HG03103 (cell line): ENCODE data around the gene LEMD1.
"Not testable (repeated sequence)": the region's sequence is repeated elsewhere in the genome, so short reads cannot be mapped to it uniquely, and the experiment has no call there.

ENCODE experiments used
- ATAC-seq: cut with Tn5 transposase; IDR thresholded peaks from one replicate; pipeline ENCODE4 v1.9.1; 2021; ENCODE audit warnings: low read depth; ENCODE audit not compliant: unreplicated experiment

LEMD1 gene

GRCh38 chr1:205382990-205383389, 38.9 kb downstream of the LEMD1 start:
- not testable (repeated sequence) for ATAC-seq

GRCh38 chr1:205382561-205382960, 39.3 kb downstream of the LEMD1 start:
- no peak for ATAC-seq

- no peak for ATAC-seq
These were observed 40.6 kb downstream of the LEMD1 start for GRCh38 chr1:205381305-205381704.

GRCh38 chr1:205380882-205381281, 41.0 kb downstream of the LEMD1 start:
- ATAC-seq, result no peak

- no peak for ATAC-seq
These were observed 42.8 kb downstream of the LEMD1 start for GRCh38 chr1:205379056-205379455.

- ATAC-seq, result no peak
These were observed 44.5 kb downstream of the LEMD1 start for GRCh38 chr1:205377355-205377754.

GRCh38 chr1:205376739-205377138, 45.1 kb downstream of the LEMD1 start:
- ATAC-seq, result no peak

- ATAC-seq, result no peak
These were observed 45.9 kb downstream of the LEMD1 start for GRCh38 chr1:205375835-205376545.

GRCh38 chr1:205374210-205375078, 47.4 kb downstream of the LEMD1 start:
- no peak for ATAC-seq

GRCh38 chr1:205373798-205374175, 48.1 kb downstream of the LEMD1 start:
- no peak for ATAC-seq

GRCh38 chr1:205373022-205373797, 48.6 kb downstream of the LEMD1 start:
- no peak for ATAC-seq

GRCh38 chr1:205371871-205372660, 49.8 kb downstream of the LEMD1 start:
- no peak for ATAC-seq

- no peak for ATAC-seq
These were observed 51.1 kb downstream of the LEMD1 start for GRCh38 chr1:205370780-205371179.

- no peak for ATAC-seq
These were observed 52.1 kb downstream of the LEMD1 start for GRCh38 chr1:205369701-205370123.

GRCh38 chr1:205368478-205368877, 53.4 kb downstream of the LEMD1 start:
- ATAC-seq, result no peak

- ATAC-seq, result no peak
These were observed 55.9 kb downstream of the LEMD1 start for GRCh38 chr1:205365945-205366463.

- ATAC-seq, result not testable (repeated sequence)
These were observed 56.8 kb downstream of the LEMD1 start for GRCh38 chr1:205365086-205365485.

- ATAC-seq, result no peak
These were observed 61.0 kb downstream of the LEMD1 start for GRCh38 chr1:205360891-205361290.

- no peak for ATAC-seq
These were observed 61.9 kb downstream of the LEMD1 start for GRCh38 chr1:205359771-205360565.
